Suprapubic skin (tissue), 4 donors: ENCODE data around the gene MAGEF1. TPM values are rescaled to one million over a fixed set of nuclear protein-coding genes. Genes with fewer than 3 reads are reported as not detected.

ENCODE experiments used
- DNase-seq, 2 donors: peaks; one replicate each; pipeline ENCODE4 v3.0.0-alpha.2; 2019; ENCODE audit warnings: low spot score in 2 of 2
- H3K27ac ChIP-seq: fragments of 200-600 bp; sonication (generic); one replicate; pipeline ENCODE4 v1.5.1; 2019
- H3K27me3 ChIP-seq: fragments of 200-600 bp; sonication (generic); one replicate; pipeline ENCODE4 v1.5.1; 2019
- H3K36me3 ChIP-seq: fragments of 200-600 bp; sonication (generic); one replicate; pipeline ENCODE4 v1.5.1; 2019
- H3K4me1 ChIP-seq: fragments of 200-600 bp; sonication (generic); one replicate; pipeline ENCODE4 v1.5.1; 2019
- H3K4me3 ChIP-seq: fragments of 200-600 bp; sonication (generic); one replicate; pipeline ENCODE4 v1.5.1; 2019; ENCODE audit warnings: mild to moderate bottlenecking
- H3K9me3 ChIP-seq: fragments of 200-600 bp; sonication (generic); one replicate; pipeline ENCODE4 v1.5.1; 2019
- CTCF ChIP-seq, 2 donors: fragments of 200-600 bp in 1 of 2; fragments of 450-650 bp in 1 of 2; sonication (generic) in 1 of 2; IDR thresholded peaks; one replicate each; pipeline ENCODE4 v1.5.1; 2016 to 2019; ENCODE audit warnings: antibody characterized with exemption in 2 of 2, mild to moderate bottlenecking in 1 of 2, moderate library complexity in 1 of 2
- EP300 ChIP-seq: sonication (generic); formaldehyde crosslinking; IDR thresholded peaks from one replicate; pipeline ENCODE4 v1.6.1; 2017; ENCODE audit warnings: antibody characterized with exemption
- POLR2A ChIP-seq, 2 donors: fragments of 450-650 bp; IDR thresholded peaks; one replicate each; pipeline ENCODE4 v1.6.1; 2017; ENCODE audit warnings: antibody characterized with exemption in 2 of 2, mild to moderate bottlenecking in 2 of 2, moderate library complexity in 2 of 2
- POLR2AphosphoS5 ChIP-seq, 3 donors: sonication (generic); formaldehyde crosslinking; IDR thresholded peaks; one replicate each; pipeline ENCODE4 v1.6.1; 2017; ENCODE audit warnings: antibody characterized with exemption in 3 of 3
- WGBS: methylation state at CpG from one replicate; pipeline ENCODE4 v1.1.5; 2018; 5-methylcytosine and 5-hydroxymethylcytosine counted together
- total RNA-seq, 4 donors: library from RNA; depleted of rRNA; stranded (reverse); fragments of >200 nt; gene quantifications; one replicate each; pipeline ENCODE4 v1.1.0, GENCODE V29; 2016

The MAGEF1 gene
- total RNA-seq, 4 donors from 2014 or later: 12.8 to 26.5 (median 17.7) TPM

GRCh38 chr3:184751204-184752040 is 39.6 kb upstream of the MAGEF1 start:
- H3K27ac ChIP-seq: no peak overlapping the region
- no peak overlapping the region for H3K4me3 ChIP-seq
- peaks cover 26% of the 10 kb centered on the region for H3K4me1 ChIP-seq
- H3K9me3 ChIP-seq: no peaks in the 10 kb centered on the region
- 84% methylated on average over 9 of the region's 10 CpGs for WGBS
- H3K27me3 ChIP-seq: no peaks in the 10 kb centered on the region
- TF ChIP-seq POLR2AphosphoS5 (IDR thresholded peaks at IDR 0.05): no peak
- no peak for TF ChIP-seq EP300
- TF ChIP-seq POLR2A (IDR thresholded peaks at IDR 0.05): no peak
- TF ChIP-seq CTCF (IDR thresholded peaks at IDR 0.05): no peak
- no peaks in the 10 kb centered on the region for H3K36me3 ChIP-seq
- no peak for DNase-seq

- no peak for DNase-seq
- no peak overlapping the region for H3K27ac ChIP-seq
- peaks cover 17% of the 10 kb centered on the region for H3K4me1 ChIP-seq
- H3K4me3 ChIP-seq: no peak overlapping the region
- no peaks in the 10 kb centered on the region for H3K27me3 ChIP-seq
- WGBS: 75% methylated on average over 16 of the region's 18 CpGs
- TF ChIP-seq POLR2AphosphoS5 (IDR thresholded peaks at IDR 0.05) (no peak), EP300 (no peak), POLR2A (IDR thresholded peaks at IDR 0.05) (no peak), CTCF (IDR thresholded peaks at IDR 0.05) (no peak)
- no peaks in the 10 kb centered on the region for H3K36me3 ChIP-seq
- no peaks in the 10 kb centered on the region for H3K9me3 ChIP-seq
Measured at GRCh38 chr3:184750349-184751083, 38.7 kb upstream of the MAGEF1 start.

GRCh38 chr3:184749168-184749744 is 37.4 kb upstream of the MAGEF1 start:
- no peaks in the 10 kb centered on the region for H3K36me3 ChIP-seq
- no peak for DNase-seq
- 91% methylated on average over 2 of the region's 2 CpGs for WGBS
- H3K27me3 ChIP-seq: no peaks in the 10 kb centered on the region
- TF ChIP-seq EP300 (no peak), CTCF (IDR thresholded peaks at IDR 0.05) (no peak), POLR2AphosphoS5 (IDR thresholded peaks at IDR 0.05) (no peak), POLR2A (IDR thresholded peaks at IDR 0.05) (no peak)
- no peak overlapping the region for H3K27ac ChIP-seq
- peaks cover 16% of the 10 kb centered on the region for H3K4me1 ChIP-seq
- no peak overlapping the region for H3K4me3 ChIP-seq
- H3K9me3 ChIP-seq: no peaks in the 10 kb centered on the region

- Histone ChIP-seq H3K27ac (peak overlapping the region; percentile 66), H3K9me3 (no peaks in the 10 kb centered on the region), H3K4me3 (no peak overlapping the region), H3K36me3 (no peaks in the 10 kb centered on the region), H3K4me1 (peaks cover 16% of the 10 kb centered on the region), H3K27me3 (no peaks in the 10 kb centered on the region)
- WGBS: 43% methylated on average over 8 of the region's 8 CpGs
- TF ChIP-seq POLR2A (IDR thresholded peaks at IDR 0.05) (no peak), CTCF (IDR thresholded peaks at IDR 0.05) (peak; percentile 19 to 51)
- no peak for DNase-seq
Measured at GRCh38 chr3:184748219-184749135, 36.6 kb upstream of the MAGEF1 start.
